HUES6 (cell line): ENCODE data around the gene CATSPER4.

Experiments
- H3K27ac ChIP-seq: 2 replicates; pipeline ENCODE4 v1.7.0; 2013; ENCODE audit warnings: low read depth, mild to moderate bottlenecking, low read length, inconsistent platforms
- H3K27me3 ChIP-seq: 2 replicates; pipeline ENCODE4 v1.6.1; 2013; ENCODE audit warnings: low read length; ENCODE audit not compliant: control insufficient read depth, insufficient read depth
- H3K36me3 ChIP-seq: 2 replicates; pipeline ENCODE4 v1.6.1; 2013; ENCODE audit warnings: low read length; ENCODE audit not compliant: control insufficient read depth, insufficient read depth
- H3K4me1 ChIP-seq: 2 replicates; pipeline ENCODE4 v1.6.1; 2013; ENCODE audit warnings: low read length; ENCODE audit not compliant: control insufficient read depth, insufficient read depth
- H3K4me3 ChIP-seq: 2 replicates; pipeline ENCODE4 v1.5.1; 2013; ENCODE audit warnings: low read depth, low read length
- H3K9ac ChIP-seq: one replicate; pipeline ENCODE4 v1.6.1; 2013; ENCODE audit warnings: mild to moderate bottlenecking, low read length
- H3K9me3 ChIP-seq: 2 replicates; pipeline ENCODE4 v1.6.1; 2013; ENCODE audit warnings: low read depth, low read length; ENCODE audit not compliant: control insufficient read depth, insufficient read depth

CATSPER4 gene

DNA sequence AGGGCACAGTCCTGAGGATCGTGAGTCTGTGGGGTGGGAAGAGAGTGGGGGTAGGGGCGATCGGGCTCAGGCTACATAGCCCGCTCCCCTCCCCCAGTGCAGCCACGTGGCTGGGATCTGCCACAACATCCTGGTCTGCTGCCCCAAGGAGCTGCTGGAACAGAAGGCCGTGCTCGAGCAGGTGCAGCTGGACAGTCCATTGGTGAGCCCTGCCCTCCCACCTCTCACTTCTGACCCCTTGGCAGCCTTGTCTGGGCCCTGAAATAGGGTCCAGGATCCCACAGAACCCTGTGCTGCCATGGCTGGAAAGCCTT lies 8.1 kb upstream of the CATSPER4 start:
- Histone ChIP-seq H3K36me3 (peaks cover 32% of the 10 kb centered on the region), H3K9ac (no peak overlapping the region), H3K27me3 (no peaks in the 10 kb centered on the region), H3K4me3 (no peak overlapping the region), H3K27ac (no peak overlapping the region), H3K9me3 (no peaks in the 10 kb centered on the region), H3K4me1 (no peaks in the 10 kb centered on the region)

DNA sequence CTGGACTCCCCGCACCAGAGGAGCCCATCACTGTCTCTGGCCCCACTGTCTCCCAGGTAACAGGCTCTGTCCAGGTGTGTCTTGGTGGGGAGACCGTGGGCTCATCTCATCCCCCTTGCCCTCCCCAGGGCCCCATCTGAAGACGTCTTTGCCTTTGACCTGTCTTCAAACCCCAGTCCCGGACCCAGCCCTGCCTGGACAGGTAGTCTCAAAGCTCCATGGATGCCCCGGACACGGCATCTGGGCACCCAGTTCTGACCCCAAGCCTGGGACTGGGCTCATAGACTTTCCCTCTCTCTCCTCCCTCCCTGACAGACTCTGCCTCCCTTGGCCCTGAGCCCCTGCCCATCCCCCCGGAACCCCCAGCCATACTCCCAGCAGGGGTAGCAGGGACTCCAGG lies 6.3 kb upstream of the CATSPER4 start:
- H3K36me3 ChIP-seq, result peaks cover 41% of the 10 kb centered on the region
- no peaks in the 10 kb centered on the region for H3K4me1 ChIP-seq
- no peak overlapping the region for H3K27ac ChIP-seq
- H3K9ac ChIP-seq, result no peak overlapping the region
- H3K9me3 ChIP-seq, result no peaks in the 10 kb centered on the region
- H3K4me3 ChIP-seq, result no peak overlapping the region
- no peaks in the 10 kb centered on the region for H3K27me3 ChIP-seq

- Histone ChIP-seq H3K36me3 (peaks cover 46% of the 10 kb centered on the region), H3K9me3 (no peaks in the 10 kb centered on the region), H3K4me3 (no peak overlapping the region), H3K27ac (no peak overlapping the region), H3K27me3 (no peaks in the 10 kb centered on the region), H3K9ac (no peak overlapping the region), H3K4me1 (no peaks in the 10 kb centered on the region)
These were observed 5.5 kb upstream of the CATSPER4 start for GRCh38 chr1:26184883-26185282.

DNA sequence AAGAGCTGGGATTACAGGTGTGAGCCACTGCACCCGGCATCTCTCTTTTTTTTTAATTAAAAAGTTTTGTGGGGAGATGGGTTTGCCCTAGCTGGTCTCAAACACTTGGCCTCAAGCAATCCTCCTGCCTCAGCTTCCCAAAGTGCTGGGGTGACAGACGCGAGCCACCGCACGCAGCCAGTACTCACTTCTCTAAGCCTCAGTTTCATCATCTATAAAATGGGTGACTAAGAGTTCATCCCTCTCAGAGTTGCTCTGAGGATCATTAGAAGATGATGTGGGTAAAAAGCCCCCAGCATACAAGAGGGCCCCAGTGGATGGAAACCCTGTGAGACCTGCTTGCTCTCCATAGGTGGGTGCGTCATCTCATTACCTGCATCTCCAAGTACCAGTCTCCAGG lies 2.5 kb upstream of the CATSPER4 start:
- peaks cover 5% of the 10 kb centered on the region; the same call in 1 of the 2 replicates for H3K4me1 ChIP-seq
- no peak overlapping the region for H3K9ac ChIP-seq
- no peak overlapping the region for H3K27ac ChIP-seq
- H3K9me3 ChIP-seq, result no peaks in the 10 kb centered on the region
- no peak overlapping the region for H3K4me3 ChIP-seq
- peaks cover 30% of the 10 kb centered on the region for H3K36me3 ChIP-seq
- H3K27me3 ChIP-seq, result no peaks in the 10 kb centered on the region

DNA sequence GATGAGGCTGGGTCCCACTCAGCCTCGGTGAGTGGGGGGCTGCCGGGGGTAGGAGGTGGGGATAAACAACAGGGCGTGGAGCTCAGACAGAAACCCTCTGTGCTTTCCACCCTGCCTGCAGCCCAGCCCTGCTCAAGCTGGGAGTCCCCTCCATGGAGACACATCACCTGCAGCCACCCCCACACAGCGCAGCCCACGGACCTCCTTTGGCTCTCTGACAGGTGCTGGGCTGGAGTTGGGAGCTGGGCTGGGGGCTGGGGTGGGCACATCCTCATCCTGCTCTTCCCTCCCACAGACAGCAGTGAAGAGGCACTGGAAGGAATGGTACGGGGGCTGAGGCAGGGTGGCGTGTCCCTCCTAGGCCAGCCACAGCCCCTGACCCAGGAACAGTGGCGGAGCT lies 1.9 kb upstream of the CATSPER4 start:
- Histone ChIP-seq H3K9ac (no peak overlapping the region), H3K4me3 (no peak overlapping the region), H3K36me3 (peaks cover 24% of the 10 kb centered on the region), H3K27me3 (no peaks in the 10 kb centered on the region), H3K4me1 (peaks cover 5% of the 10 kb centered on the region; the same call in 1 of the 2 replicates), H3K27ac (no peak overlapping the region), H3K9me3 (no peaks in the 10 kb centered on the region)

- Histone ChIP-seq H3K36me3 (peaks cover 24% of the 10 kb centered on the region), H3K4me1 (peaks cover 5% of the 10 kb centered on the region; the same call in 1 of the 2 replicates), H3K9me3 (no peaks in the 10 kb centered on the region), H3K4me3 (no peak overlapping the region), H3K27me3 (peaks cover 3% of the 10 kb centered on the region; the same call in 1 of the 2 replicates), H3K9ac (no peak overlapping the region), H3K27ac (no peak overlapping the region)
These were observed 1.1 kb upstream of the CATSPER4 start for GRCh38 chr1:26189331-26189730.

DNA sequence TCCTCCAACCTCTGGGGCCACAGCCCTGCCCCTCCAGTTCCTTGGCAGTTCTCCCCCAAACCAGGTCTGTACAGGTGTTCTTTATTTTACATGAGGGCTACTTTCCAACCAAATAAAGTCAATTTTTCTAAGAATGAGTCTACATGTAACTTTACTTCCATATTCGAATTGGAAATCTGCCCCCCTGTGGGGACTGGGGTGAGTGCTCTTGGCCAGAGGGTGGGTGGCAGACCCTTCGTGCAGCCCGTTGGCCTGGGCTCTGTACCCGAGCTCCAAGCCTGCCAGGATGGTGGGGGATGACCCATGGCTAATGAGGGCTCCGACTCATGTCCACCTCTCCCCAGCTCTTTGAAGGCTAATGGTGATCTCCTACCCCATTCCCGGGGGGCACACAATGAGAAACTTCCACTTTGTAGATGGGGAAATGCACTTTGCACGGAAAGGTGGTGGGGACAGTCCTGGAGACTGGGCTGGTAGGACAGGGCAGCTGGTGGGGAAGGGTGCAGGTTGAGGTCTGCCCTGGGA lies 589 bp upstream of the CATSPER4 start:
- Histone ChIP-seq H3K9me3 (no peaks in the 10 kb centered on the region), H3K9ac (no peak overlapping the region), H3K4me3 (no peak overlapping the region), H3K4me1 (peaks cover 5% of the 10 kb centered on the region; the same call in 1 of the 2 replicates), H3K36me3 (peaks cover 21% of the 10 kb centered on the region), H3K27ac (no peak overlapping the region), H3K27me3 (peaks cover 3% of the 10 kb centered on the region; the same call in 1 of the 2 replicates)

DNA sequence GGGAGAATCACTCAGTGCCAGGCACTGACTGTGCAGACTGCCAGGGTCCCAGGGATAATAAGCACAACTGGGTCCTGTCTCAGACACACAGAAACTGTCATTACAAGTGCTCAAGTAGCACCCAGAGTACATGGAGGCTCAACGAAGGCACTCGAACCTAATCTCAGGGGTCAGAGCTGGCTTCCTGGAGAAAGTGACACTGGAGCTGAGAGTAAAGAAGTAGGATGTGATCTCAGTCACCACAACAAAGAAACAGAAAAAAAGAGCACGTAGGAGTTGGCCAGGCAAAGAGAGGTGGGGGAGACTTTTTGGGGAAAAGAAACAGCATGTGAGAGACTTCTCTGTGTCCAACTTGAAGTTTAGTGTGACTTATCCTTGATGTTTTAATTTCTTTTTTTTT lies 1.3 kb downstream of the CATSPER4 start:
- peaks cover 3% of the 10 kb centered on the region; the same call in 1 of the 2 replicates for H3K27me3 ChIP-seq
- H3K9me3 ChIP-seq, result no peaks in the 10 kb centered on the region
- H3K27ac ChIP-seq, result no peak overlapping the region
- peaks cover 14% of the 10 kb centered on the region for H3K36me3 ChIP-seq
- H3K4me3 ChIP-seq, result no peak overlapping the region
- peaks cover 5% of the 10 kb centered on the region; the same call in 1 of the 2 replicates for H3K4me1 ChIP-seq
- no peak overlapping the region for H3K9ac ChIP-seq

DNA sequence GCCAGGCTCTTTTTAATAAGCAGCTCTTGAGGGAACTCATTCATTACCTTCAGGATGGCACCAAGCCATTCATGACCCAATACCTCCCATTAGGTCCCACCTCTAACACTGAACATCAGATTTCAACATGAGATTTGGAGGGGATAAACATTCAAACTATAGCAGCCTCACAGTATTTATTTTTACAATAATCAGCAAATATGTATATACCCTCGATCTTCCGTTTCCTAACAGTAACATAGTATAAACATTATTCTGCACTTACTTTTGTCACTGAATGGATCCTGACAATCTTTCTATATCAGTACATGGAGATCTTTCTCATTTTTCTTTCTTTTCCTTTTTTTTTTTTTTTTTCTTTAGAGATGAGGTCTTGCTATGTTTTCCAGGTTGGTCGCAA lies 5.4 kb downstream of the CATSPER4 start:
- no peaks in the 10 kb centered on the region for H3K36me3 ChIP-seq
- no peak overlapping the region for H3K9ac ChIP-seq
- H3K9me3 ChIP-seq, result no peaks in the 10 kb centered on the region
- H3K4me1 ChIP-seq, result peaks cover 4% of the 10 kb centered on the region; the same call in 1 of the 2 replicates
- H3K27me3 ChIP-seq, result peaks cover 3% of the 10 kb centered on the region; the same call in 1 of the 2 replicates
- H3K27ac ChIP-seq, result no peak overlapping the region
- H3K4me3 ChIP-seq, result no peak overlapping the region

DNA sequence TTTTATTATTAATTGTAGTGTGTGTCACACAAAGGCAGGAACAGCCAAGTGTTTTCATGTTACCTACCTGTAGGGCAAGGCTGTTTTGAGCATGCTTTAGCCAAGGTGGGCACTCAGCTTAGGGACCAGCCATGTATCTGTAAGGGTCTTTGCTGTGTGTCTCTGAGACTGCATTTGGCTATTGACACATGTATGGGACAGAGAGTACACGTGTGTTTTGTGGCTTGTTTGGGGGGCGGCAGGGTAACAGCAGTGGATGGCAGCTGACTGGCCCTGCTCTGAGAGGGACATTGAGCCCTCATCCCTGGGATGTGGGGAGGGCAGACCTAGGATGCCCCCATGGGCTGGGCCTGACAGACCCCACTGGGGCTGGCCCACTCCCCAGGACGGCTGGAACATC lies 6.9 kb downstream of the CATSPER4 start:
- Histone ChIP-seq H3K36me3 (no peaks in the 10 kb centered on the region), H3K9ac (no peak overlapping the region), H3K9me3 (no peaks in the 10 kb centered on the region), H3K27ac (no peak overlapping the region), H3K4me1 (peaks cover 6% of the 10 kb centered on the region; the same call in 1 of the 2 replicates), H3K27me3 (peaks cover 7% of the 10 kb centered on the region; the same call in 1 of the 2 replicates), H3K4me3 (no peak overlapping the region)

GRCh38 chr1:26197813-26198212 lies 7.4 kb downstream of the CATSPER4 start:
- Histone ChIP-seq H3K27me3 (peaks cover 11% of the 10 kb centered on the region; the same call in 1 of the 2 replicates), H3K9me3 (no peaks in the 10 kb centered on the region), H3K4me3 (no peak overlapping the region), H3K36me3 (no peaks in the 10 kb centered on the region), H3K27ac (no peak overlapping the region), H3K9ac (no peak overlapping the region), H3K4me1 (peaks cover 6% of the 10 kb centered on the region; the same call in 1 of the 2 replicates)
